DMS 273 treated with DMSO at 0.1 percent for 48 hours (cell line): ENCODE data around the gene TTC28.
A peak's percentile ranks its signal among the peaks of the same experiment; 100 is the strongest.

Experiments used
- DNase-seq: peaks from one replicate; lab custom pipeline; 2025; lab: John Stamatoyannopoulos, UW

Gene TTC28

DNA sequence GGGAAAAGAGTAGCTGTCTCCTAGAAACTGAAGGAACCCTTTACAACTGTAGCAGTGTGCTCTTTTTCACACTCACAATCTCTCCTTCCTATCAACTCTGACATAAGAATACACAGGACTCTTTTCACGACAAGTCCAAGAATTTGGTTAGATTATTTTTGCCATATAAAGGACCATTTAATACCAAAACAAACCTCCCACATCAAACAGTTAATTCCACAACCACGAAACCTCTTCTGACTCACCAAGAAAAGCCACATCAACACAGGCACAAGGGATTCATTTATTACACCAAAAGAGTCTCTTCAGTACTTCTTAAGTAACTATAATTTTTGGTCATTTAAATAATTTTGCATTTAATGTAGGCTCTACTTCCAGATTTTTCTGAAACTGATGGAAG is 538.0 kb downstream of the TTC28 start:
- no peak for DNase-seq

DNA sequence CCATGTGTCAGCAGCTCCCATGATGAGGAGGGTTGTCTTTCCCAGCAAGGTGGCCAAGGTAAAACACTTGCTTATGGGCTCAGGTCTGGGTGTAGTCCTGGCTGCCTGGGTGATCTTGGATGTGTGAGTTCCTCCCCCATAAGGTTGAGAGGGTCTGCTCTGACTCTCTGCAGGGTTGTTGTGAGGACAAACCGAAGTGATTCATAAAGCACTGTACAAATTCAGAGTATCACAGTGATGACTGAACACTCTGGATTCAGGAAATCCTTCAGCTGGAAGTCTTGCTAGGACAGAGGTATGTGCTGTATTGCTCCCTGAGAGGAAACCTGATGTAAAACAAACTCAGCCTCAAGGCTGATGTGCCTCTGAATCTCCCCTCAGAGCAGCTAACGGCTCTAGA is 539.7 kb downstream of the TTC28 start:
- no peak for DNase-seq

GRCh38 chr22:28139516-28139915 is 540.1 kb downstream of the TTC28 start:
- no peak for DNase-seq

GRCh38 chr22:28137036-28137435 is 542.6 kb downstream of the TTC28 start:
- no peak for DNase-seq

DNA sequence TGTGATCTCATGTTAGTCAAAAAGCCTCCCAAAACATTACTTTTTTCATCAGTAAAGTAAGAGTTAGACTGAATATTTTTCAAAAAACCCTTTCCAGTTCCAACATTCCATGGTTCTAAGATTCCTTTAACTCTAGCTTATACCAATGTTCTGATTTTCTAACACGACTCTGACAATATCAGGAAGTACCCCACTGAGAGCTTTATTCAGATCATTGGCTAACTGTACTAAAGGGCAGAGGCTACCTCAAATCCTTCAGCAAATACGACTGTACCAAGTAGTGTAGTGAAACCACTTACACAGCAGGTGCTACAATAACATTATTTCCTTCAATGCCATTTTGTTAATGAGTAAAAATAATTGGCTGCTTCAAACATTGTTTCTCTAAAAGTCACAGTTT is 547.2 kb downstream of the TTC28 start:
- no peak for DNase-seq

DNA sequence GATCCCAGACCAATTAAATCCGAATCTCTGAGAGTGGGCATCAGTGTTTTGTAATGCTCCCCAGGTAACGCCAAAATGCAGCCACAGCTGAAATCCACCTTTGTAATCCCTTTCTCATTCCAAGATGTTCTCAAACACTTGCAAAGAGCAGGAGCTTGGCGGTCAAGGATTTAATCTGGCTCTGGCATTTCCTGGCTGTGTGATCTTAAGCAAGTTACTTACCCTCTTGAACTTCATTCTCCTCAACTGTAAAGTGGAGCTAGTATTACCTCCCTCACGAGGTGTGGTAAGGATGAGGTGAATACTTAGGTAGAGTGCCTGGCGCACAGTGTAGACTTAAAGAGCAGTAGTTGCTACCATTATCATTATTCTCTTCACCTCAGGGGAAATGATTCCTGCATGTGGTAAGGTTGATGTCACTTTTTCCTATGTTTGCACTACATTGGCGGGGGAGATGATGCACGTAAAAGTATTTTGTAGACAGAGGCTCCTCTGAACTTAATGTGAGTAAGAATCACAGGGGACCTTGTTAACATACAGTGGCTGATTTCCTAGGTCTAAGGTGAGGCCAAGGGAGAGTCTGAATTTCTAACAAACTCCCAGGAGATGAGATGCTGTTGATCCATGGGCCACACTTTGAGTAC is 550.2 kb downstream of the TTC28 start:
- DNase-seq = no peak

GRCh38 chr22:28128827-28129226 is 550.8 kb downstream of the TTC28 start:
- DNase-seq = no peak

DNA sequence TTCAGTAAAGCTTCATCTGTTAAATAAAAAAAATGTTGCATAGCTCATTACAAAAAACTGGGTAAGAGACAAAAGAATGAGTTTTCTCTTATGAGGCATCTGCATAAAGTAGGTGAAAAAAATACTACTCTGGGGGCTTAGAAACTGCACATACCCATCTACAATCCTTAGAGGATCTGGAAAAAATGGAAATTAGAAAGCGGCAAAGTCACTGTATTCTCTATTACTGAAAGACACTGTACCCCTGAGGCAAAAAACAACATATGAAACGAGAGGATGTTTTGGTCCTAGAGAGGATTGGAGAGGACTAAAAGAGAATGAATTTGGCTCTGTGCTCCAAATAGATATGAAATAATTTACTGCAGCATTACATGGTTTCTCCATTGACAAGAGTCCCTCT is 553.8 kb downstream of the TTC28 start:
- DNase-seq = no peak

DNA sequence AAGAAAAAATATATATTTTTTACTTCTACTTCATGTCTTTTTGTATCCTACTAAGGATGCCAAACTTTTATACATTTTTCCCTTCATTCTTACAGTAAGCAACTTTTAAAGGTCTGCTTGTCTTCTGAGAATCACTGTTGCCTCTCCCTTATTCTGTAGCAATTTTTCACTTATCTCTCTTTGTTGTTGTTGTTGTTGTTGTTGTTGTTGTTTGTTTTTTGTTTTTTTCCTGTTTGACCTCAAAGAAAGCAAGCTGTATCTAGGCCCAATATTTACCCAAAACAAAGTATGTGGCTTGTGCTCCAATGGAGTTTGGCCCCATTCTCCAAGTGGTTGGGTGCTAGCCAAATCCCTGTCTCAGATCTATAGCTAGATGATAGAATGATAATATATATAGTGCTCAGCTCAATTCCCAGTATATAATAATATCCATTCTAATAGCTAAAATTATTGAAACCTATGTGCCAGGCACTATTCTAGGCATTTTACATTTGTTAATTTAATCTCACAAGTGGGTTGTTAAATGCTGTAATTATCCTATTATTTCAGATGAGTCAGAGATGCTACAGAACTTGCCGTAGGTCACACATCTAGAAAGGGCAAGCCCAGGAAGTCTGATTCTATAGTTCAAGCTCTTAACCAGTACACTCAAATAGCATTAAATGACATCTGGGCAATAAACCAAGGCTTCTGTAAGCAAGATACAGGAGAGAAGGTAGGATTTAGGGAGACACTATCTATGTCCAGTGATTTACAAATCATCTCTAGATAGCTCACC is 555.5 kb downstream of the TTC28 start:
- DNase-seq = no peak

DNA sequence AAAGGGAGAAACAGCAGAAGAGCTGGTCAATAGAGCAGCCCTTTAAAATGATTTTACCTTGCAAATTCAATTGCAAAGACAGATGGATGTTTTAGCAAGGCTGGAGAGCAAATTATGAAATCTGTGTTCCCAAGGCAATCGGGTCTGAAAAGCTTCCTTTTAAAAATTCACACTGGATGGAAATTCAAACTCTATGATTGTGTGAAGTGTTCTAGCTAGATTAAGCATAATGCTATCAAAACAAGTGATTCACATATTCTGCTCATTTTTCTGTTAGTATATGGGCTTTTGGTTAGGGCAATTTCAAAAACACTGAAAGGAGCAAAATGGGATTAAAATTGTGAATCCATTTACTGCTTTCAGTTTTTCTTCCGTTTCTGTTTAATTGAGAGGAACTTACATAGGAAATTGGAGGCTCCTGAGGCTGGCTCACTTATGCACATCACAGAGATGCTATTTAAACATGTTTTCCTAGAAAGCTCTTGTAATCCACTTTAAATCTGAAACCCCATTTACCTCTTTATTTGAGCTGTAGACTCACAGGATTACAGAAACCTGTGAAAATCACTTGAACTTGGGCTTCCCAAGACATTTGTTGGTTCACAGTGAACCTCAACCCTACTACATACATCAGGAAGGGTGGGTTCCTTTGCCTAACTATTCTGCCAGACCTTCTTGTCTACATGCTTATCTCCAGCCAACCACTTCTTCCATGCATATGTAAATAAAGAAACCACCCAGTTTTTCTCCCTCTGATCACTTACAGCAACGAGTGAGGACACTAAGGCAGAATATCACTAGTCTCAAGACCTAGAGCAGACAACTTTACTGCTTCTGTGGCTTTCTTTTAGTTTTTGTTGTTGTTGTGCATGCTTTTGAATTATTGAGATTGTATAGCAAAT is 558.7 kb downstream of the TTC28 start:
- no peak for DNase-seq

GRCh38 chr22:28118957-28119631 is 560.5 kb downstream of the TTC28 start:
- DNase-seq = no peak

GRCh38 chr22:28116219-28116673 is 563.4 kb downstream of the TTC28 start:
- no peak for DNase-seq

- no peak for DNase-seq
Observed at GRCh38 chr22:28115426-28115825, 564.2 kb downstream of the TTC28 start.

DNA sequence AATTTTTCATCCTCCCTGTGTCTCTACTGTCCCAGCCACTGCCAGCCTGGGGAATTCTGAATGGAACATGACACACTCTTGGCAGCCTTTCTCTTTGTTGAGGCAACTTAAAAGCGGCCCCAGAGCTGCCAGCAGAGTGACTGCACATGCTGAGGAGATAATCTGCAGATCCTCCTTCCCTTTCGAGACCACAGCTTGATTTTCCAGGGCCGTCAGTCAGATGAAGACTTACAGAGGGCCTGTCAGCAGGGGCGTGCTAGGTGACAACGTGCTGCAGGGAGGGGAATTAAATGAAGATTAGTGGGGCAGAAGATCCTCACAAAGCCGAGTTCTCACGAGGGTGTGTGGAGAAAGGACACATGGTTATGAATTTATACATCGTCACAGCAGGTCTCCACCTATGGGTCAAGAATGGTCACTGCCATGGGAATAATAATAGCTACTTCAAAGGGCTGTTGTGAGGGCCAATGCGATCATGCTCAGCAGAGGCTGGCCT is 567.0 kb downstream of the TTC28 start:
- peak; percentile 1 for DNase-seq

GRCh38 chr22:28112190-28112544 is 567.5 kb downstream of the TTC28 start:
- no peak for DNase-seq

DNA sequence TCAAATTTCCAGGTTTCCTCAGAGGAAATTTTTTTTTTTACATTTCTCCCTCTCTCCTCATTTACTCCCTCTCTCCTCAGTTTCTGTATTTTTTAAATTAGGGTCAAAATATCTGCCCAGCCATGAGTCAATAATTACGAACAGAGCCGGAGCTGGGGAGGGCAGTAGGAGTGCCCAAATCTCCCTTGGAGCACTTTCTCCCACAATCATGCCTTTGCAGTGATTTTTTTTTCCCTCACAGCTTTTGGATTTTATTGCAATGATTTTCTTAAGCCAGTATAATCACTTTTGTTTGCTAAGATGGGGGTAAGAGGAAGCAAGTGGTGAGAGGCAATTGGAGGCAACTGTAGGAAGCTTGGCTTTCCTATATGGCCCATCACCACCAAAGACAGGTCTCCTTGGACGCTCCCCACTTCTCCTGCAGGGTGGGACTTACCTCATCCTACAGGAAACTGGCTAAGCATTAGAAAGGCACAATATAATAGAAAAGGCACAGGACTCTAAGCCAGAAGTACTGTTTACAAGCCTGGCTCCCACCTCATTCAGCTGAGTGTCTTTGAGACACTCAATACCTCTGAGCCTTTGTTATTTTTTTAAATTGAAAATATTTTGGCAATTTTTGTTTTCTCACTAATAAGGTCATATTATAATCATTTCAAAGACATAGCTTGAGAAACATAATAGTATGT is 568.0 kb downstream of the TTC28 start:
- DNase-seq = no peak

DNA sequence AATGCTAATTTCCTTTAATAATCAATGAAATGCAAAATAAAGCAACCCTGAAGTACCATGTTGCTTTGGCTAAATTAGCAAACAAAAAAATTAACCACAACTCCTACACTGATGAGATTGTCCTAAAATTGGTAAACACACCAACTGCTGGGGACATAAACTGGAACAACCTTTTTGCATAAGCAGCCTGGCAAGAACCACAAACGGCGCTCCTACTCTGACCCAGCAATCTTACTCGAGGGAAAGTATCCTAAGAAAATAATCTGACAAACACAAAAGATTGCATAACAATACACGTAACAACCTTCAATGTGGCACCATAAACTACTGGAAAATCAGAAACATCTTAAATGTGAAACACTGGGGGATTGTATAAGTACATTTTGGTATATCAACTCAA is 570.8 kb downstream of the TTC28 start:
- DNase-seq = no peak

- DNase-seq = no peak
Observed at GRCh38 chr22:28106617-28107016, 573.0 kb downstream of the TTC28 start.

GRCh38 chr22:28105988-28106387 is 573.7 kb downstream of the TTC28 start:
- no peak for DNase-seq

- no peak for DNase-seq
Observed at GRCh38 chr22:28105413-28105812, 574.2 kb downstream of the TTC28 start.

DNA sequence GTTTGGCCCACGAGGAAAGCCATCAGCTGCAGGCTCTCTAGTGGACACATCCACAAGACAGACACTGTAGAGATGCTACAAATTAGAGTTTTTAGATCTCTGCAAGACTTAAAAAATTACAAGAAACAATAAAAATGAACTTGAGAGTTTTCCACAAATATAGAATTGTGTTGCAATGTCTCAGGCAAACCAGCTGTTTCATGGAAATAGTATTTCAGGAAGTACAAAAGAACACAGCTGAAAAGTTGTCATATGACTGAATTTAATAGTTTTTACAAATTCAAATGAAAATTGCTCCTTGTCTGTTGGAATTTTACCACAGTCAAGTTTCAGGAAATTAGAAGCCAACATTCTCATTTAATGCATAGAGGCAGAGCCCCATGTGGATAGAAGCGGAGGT is 576.0 kb downstream of the TTC28 start:
- no peak for DNase-seq
